ENCODE results near the gene SCAF1.

The SCAF1 gene

DNA sequence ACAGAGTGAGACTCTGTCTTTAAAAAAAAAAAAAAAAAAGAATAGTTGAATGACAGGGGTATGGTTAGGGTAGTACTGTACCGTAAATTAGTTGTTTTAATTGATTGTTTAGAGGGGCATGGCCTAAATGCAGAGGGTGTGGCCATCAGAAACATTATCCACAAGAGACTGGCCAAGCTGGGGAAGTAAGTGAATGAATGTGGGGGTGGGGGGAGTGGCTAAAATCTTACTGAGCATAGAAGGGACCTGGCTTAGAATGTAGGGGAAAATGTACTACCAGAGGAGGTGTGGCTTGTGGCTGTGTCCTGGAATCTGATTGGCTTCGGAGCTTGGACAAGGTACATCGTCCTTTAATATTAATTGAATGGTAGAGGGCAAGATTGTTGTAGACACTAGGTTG lies 27.5 kb downstream of the SCAF1 start:
- no peak for DNase-seq

DNA sequence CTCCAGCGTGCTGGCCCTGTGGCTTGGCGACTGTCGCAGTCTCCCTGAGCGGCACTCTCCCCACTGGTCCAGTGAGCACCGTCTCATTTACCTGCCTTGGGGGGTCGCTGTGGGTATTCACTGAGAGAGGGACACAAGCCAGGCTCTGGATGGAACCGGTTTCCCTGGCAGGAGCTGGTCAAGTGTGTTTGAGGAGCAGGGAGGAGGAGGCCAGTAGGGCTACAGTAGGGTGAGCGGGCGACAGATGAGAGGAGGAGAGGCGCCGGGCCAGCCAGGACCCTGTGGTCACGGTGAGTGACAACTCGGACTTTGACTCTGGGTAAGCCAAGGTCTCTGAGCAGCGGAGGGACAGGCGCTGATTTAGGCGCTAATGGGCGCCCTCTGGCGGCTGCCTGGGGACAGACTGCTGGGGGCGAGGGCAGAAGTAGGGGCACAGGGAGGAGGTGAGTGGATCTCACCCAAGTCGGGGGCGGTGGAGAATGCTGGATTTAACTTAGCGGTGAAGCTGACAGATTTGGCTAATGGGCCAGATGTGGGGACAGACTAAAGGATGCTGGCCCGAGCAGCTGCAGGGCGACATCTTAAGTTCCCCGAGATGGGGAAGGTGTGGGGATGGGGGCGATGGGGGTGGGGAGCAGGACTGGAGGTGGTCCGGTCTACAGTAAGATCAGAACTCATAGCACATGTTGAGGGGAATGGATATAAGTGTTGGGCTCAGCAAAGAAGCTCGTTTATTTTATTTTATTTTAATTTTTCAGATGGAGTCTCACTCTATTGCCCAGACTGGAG lies 30.3 kb downstream of the SCAF1 start:
- DNase-seq: peak; percentile 90

DNA sequence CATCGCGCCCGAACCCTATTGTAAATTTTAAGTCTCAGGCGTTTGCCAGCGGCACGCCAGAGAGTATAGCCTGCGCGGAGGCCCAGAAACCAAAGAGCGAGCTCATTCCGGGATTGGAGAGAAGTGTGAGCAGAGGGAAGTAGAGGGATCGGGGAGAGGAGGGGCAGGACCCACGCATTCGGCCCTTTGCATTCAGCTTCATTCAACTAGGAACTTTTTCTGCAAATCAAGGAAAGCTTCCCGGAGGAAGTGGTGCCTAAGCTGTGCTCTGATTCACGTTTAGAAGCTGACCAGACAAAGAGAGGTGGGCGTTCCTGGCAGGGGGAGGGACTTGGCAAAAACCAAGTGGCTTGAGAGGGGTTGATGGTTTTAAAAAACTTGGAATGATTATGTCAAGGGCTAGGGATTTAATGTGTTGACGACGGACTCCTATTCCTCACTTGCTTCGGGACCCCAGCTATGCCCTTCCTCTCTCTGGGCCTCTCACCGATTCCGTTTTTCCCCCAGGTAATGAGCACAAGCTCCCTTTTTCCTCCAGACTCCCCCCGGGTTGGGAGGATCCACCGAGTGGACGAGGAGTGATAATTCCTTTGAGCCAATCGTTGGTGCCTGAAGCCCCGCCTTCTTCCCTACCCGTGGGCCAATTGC lies 34.3 kb downstream of the SCAF1 start:
- peak; percentile 97 for DNase-seq

DNA sequence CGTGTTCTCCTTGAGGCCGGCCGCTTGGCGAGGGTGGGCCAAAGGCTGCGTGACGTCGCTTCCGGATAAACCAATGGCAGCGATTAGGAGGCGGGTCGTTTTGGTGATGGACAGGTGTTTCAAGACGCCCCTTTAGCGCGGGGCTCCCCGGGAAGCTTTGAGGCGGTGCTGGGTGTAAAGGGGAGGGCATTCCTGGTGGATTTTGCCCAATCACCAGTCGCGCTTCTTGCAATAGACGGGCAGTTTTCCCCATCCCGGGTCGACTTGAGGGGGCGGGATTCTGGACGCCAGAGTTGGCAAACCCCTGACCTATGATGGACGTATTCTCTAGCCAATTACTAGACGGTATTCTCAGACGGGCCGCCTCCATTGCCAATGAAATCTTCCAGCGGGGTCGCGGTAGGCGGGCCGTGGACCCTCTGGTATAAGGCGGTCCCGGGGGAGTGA lies 34.8 kb downstream of the SCAF1 start:
- peak; percentile 100 for DNase-seq

DNA sequence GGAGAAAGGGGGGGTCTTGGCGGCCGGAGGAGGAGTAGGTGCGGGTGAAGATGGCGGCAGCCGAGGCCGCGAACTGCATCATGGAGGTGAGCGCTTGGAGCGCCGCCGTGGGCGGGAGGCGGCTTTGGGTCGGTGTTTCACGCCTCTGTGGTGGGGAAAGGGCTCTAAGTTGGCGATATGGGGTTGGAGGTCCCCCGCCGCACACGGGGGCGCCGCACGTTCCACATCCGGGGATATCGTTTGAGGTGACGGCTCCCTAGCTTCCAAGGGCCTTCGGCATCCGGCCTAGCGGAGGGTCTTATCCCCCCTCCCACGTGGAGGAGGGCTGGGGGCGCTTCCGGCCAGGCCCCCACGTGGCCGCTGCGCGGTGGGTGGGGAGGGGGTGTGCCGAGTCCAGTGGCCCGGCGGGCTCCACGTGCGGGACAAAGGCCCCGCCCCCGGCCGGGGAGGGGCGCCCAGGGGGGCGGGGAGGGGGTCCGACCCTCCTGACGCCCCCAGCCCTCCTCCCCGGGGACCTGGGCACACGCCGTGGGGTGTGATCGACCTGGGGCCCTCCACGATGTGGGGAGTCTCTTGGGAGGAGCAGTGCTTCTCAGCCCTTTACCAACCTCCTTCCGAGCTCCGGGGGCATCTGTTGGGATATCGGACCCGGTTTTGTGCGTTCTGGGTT lies 35.4 kb downstream of the SCAF1 start, which contains the start of gene PRMT1:
TSS of gene PRMT1 (plus strand) at position 41 of the 670 bp plus-strand sequence. CDS start at position 51, 10 bp downstream.
- DNase-seq: peak; percentile 80

DNA sequence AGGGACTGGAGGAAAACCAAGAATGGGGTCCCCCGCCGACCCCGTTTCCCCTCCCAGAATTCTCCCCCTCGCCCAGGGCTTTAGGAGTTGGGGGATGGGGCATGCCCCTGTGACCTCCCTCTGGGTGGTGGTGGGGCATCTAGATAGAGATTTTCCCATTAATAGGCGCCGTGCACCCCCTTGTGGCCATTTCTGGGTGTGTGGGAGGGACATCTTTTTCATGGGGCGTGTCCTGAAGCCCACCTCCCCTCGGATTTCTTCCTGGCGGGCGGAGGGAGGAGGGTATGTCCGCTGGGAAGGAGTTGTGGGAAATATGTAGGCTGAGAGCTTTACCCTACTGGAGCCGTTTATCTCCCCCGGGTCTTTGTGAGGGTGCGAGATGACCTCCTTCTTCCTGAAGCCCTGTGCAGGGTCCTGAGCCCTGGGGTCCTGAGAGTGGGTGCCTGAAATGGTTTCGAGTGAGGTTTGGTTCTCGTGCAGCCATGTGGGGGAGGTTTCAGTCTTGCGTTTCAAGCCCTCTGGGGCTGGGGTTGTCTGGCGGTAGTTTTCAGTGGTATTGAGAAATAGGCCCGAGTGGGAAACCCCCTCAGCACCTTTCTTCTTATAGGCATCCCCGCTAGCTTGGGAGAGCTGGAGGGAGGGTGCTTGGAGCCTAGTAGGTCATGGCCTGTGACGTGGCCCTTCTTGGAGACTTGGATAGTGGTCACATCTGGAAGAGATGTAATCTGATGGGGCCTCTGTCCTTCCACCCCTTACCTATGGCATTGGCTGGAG lies 36.1 kb downstream of the SCAF1 start:
- peak; percentile 92 for DNase-seq

DNA sequence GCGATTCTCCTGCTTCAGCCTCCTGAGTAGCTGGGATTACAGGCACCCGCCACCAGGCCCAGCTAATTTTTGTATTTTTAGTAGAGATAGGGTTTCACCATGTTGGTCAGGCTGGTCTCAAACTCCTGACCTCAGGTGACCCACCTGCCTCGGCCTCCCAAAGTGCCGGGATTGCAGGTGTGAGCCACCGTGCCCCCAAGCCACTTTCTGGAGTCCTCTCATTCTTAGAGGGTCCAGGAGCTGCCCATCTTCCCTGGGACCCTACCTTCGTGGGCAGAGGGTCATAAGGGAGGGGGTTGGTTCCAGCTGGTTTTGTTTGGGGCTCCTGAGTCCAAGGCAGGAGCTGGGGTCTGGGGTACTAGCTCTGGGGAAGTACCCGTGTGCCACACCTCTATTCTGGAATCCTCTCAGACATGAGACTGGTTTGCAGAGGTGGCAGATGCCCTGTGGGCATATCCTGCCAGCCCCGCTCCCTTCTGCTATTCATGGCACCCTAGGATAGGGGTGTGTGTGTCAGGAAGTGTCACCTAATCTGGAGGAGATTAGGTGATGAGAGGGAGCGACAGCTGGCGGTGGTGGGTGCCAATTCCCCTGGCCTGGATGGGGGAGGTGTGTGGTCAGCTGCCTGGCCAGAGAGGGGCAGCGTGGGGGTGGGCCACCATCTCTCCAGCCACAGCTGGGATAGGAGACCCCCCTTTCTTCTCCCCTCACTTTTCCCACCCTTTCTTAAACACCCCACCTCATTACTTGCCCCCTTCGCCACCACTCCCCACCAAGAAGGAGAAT lies 37.2 kb downstream of the SCAF1 start:
- no peak for DNase-seq

DNA sequence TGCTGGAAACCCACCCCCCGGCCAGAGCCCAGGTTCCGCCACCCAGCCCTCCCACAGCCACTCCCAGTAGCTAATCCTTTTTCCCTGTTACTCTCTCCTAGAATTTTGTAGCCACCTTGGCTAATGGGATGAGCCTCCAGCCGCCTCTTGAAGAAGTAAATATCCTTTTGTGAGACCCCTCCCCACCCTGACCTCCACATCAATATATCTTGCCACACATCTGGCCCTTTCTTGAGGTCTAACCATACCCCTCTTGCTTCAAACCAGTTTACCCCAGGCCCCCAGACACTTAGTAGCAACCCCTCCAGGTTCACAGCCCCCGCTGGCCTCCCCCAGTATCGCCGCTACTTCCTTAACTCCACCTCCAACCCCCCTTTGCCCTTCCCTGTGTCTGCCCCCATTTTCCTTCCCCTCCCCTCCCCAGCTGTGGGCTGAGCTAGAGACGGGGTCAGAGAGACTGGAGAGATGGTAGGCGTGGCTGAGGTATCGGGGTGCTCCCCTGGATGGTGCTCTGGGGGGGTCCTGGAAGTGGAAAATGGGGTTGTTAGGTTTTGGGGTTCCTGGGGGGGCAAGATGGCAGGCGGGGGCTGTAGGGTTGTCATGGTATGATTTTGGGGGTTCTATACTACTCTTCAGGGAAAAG lies 37.9 kb downstream of the SCAF1 start:
- DNase-seq: no peak

DNA sequence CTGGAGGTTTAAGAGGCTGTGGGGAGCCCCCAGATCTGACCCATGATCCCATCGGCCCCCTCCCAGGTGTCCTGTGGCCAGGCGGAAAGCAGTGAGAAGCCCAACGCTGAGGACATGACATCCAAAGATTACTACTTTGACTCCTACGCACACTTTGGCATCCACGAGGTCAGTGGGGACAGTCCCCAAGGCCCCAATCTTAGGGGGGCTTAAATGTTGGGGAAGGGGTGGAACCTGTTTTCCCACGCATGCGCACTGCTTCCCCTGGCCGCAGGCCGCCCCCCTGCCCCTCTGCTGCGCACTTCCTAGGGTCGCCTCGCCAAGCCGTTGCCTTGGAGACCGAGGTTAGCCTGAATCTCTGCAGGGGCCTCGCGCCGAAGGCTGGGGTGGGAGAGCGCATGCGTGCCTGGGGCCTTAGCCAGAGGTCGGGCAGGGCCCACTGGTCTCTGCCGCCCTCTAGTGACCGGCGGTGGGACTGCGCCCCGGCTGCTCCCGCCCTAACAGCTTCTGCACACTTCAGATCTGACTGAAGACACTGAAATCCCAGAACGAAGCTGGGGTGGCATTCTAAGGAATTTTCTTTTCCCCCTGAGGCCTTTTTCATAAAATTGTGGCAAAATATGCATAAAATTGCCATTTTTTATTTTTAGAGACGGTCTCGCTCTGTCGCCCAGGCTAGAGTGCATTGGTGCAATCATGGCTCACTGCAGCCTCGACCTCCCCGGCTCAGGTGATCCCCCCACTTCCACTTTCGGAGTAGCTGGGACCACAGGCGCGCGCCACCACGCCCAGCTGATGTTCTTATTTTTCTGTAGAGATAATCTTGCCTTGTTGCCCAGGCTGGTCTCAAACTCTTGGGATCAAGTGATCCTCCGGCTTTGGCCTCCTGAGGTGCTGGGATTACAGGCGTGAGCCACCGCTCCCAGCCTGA lies 38.7 kb downstream of the SCAF1 start:
- peak; percentile 97 for DNase-seq

DNA sequence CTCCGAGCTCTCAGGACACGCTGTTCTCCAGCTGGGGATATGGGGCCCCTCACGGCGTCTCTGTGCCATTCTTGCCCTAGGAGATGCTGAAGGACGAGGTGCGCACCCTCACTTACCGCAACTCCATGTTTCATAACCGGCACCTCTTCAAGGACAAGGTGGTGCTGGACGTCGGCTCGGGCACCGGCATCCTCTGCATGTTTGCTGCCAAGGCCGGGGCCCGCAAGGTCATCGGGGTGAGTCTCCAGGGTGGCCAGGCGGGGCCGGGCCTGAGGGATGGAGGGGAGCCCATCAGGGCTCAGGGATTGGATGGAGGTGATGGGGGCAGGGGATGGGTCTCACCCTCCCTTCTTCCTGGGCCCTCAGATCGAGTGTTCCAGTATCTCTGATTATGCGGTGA lies 39.8 kb downstream of the SCAF1 start:
- DNase-seq: no peak

DNA sequence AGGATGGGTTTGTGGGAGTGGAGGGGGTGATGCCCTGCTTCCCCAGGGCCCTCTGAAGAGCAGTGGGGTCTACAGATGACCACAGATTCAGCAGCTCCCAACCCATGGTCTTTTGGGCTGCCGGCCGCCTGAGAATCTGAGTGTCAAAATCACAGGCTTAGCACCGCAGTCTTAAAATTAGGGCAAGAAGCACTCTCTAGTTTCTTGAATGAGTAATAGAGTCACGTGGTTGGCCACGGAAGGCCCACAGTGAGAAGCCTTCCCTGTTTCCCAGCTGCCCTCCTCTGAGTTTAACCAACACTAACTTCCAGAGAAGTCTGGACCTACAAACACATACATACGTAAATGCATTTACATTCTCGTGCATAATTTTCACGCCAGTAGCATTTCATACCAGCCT lies 40.3 kb downstream of the SCAF1 start:
- no peak for DNase-seq

DNA sequence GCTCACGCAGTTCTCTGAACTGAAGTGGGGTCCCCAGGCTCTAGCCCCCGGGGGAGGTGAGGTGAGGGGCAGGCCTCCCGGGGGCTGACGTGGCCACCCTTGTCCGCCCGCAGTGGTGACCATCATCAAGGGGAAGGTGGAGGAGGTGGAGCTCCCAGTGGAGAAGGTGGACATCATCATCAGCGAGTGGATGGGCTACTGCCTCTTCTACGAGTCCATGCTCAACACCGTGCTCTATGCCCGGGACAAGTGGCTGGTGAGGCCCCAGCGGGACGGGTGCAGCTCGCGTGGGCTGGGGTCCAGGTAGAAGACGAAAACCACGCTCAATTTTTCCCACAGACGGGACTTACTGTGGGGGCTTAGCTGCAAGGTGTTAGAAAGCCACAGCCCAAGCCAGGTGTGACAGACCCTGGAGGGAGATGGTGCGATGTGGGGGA lies 41.8 kb downstream of the SCAF1 start:
- DNase-seq: no peak

DNA sequence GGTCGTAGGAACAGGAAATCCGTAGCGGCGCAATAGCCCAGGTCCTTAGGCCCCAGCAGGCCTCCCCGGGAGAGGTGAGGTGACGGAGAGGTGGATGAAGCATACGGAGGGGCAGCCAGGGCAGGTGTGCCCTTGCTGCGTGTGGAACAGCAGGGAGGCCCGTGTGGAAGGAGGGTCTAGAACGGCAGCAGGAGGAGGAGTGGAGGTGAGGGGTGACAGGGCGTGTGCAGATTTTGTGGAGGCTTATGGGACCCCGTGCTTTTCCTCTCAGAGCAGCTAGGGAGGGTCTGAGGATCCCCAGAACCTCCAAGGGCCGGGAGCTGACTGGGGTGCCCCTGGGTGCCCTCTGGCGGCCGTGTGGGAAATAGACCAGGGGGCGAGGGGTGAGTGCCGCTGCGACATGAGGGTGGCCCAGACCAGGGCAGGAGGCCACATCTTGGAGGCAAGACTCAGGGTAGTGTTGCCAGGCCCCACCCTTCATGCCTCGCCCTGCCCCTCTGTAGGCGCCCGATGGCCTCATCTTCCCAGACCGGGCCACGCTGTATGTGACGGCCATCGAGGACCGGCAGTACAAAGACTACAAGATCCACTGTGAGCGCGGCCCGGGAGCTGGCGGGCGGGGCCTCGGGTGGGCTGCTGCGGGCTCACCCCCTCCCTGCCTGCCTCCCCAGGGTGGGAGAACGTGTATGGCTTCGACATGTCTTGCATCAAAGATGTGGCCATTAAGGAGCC lies 42.4 kb downstream of the SCAF1 start:
- DNase-seq: no peak

DNA sequence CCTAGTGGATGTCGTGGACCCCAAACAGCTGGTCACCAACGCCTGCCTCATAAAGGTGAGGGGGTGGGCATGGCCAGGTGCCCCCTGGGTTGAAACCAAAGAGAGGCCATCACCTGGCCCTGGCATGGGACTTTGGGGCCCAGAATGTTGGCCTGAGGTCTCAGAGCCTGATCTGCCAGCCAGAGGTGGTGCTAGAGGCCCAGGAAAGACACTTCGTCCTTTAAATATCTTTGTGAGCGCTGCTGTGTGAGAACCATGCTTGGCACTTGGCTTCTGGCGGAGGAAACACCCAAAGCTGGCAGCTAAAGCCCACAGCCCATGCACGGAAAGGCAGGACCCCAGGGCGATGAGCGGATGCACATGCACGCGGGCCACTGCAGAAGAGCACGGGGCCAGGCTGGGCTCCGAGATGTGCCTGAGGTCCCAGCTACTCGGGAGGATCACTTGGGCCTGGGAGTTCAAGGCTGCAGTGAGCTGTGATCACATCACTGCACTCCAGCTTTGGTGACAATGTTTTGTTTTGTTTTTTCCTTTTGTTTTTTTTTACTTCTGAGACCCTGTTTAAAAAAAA lies 43.1 kb downstream of the SCAF1 start:
- no peak for DNase-seq

DNA sequence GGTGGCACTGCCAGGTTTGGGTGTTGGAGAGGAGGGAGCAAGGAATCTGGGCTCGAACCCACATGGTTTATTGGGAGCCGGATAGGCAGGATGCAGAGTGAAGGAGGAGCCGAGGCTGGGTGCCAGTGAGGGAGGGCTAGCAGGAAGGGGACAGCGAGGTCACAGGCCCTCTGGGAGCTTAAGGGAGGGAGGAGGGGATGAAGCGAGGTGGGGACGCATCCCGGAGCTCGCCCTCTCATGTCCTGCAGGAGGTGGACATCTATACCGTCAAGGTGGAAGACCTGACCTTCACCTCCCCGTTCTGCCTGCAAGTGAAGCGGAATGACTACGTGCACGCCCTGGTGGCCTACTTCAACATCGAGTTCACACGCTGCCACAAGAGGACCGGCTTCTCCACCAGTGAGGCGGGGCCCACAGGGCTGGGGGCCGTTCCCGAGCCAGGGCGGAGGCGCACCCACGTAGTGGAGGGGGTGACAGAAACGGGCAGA lies 43.9 kb downstream of the SCAF1 start:
- no peak for DNase-seq

DNA sequence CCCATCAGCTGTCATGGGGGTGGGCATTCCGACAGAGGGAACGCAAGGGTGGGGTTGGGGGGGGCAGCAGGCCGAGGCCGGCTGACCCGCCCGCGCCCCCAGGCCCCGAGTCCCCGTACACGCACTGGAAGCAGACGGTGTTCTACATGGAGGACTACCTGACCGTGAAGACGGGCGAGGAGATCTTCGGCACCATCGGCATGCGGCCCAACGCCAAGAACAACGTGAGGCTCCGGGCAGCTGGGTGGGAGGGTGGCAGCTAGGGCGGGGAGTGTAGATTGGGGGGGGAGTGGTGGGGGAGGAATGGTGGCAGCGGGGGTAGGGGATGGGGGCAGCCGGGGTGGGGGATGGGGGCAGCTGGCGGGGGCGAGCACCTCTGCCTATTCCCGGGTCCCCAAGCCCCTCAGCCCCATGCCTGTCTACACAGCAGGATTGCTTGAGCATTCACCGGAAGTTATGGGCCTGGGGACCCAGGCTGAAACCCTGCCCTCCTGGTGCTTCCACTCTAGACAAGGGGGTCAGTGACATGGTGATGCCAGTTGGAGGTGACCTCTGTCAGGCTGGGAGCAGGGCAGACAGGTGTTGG lies 44.6 kb downstream of the SCAF1 start:
- no peak for DNase-seq

DNA sequence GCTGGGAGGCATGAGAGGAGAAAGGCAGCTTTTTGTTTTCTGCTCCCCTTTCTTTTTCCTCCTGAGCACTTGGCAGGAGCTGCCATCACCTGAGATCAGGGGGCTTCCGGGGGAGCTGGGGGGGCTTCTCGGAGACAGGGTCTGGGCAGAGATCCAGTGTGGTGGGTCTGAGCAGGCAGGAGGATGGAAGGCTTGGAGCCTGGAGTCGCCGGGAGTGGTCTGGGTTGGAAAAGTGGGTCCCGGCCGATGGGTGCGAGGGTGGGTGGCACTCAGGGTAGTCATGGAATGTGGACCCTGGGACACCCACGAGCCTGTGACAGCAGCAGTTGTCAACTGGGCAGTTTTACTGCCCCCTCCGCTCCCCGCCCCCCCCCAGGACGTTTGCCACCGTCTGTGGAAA lies 45.1 kb downstream of the SCAF1 start:
- DNase-seq: no peak

DNA sequence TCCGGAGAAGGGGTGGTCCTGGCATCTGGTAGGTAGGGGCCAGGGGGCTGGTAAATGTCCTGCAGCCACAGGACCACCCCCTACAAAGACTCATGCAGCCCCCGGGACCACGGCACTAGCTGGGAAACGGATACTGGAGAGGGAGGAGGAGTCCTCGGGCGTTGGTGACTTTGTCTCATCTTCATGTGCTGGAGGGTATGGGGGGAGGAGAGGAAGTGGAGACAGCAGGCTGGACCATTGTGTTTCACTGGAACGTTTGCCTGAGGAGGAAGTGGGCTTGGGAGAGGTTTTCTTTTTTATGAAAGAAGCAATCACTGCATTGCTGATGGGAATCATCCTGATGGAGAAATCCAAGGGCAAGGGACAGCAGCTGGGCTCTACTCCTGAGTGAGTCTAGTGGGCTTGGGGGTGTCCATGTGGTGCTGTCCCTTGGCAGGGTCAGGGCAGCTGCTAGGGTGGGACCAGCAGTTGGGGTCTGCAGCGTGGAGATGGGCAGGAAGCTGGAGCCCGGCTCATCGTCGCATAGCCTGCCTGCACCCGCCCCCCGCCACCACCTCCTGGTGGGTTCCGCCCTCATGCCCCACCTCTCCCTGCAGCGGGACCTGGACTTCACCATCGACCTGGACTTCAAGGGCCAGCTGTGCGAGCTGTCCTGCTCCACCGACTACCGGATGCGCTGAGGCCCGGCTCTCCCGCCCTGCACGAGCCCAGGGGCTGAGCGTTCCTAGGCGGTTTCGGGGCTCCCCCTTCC lies 45.7 kb downstream of the SCAF1 start:
- DNase-seq: no peak

All from OCI-M1 (cell line).